Calu3 (cell line): ENCODE measurements around the gene FARS2. TPM values are rescaled to one million over a fixed set of nuclear protein-coding genes. Genes with fewer than 3 reads are reported as not detected.

Source experiments
- BruUV-seq: library from RNA; stranded (reverse); fragments of 400-500 nt; replicated peaks from 2 replicates; lab custom pipeline; 2021; lab: Mats Ljungman, UMichigan
- CTCF ChIA-PET: fragments of 300-600 bp; sonication (Branson Sonifier 250); formaldehyde crosslinking; loops from one replicate; lab custom pipeline; 2022; ENCODE audit warnings: antibody characterized with exemption; lab: Charles Lee
- DNase-seq: peaks from one replicate; pipeline ENCODE4 v3.0.0; 2022
- H3K27ac Mint-ChIP-seq: one replicate; pipeline ENCODE4 v1.8.0; 2022; ENCODE audit warnings: mixed read lengths; ENCODE audit not compliant: unreplicated experiment
- H3K27me3 Mint-ChIP-seq: one replicate; pipeline ENCODE4 v1.8.0; 2022; ENCODE audit warnings: mixed read lengths; ENCODE audit not compliant: unreplicated experiment
- H3K36me3 Mint-ChIP-seq: one replicate; pipeline ENCODE4 v1.8.0; 2022; ENCODE audit warnings: mild to moderate bottlenecking, moderate library complexity, mixed read lengths; ENCODE audit not compliant: insufficient read depth, unreplicated experiment
- H3K4me1 Mint-ChIP-seq: one replicate; pipeline ENCODE4 v1.8.0; 2022; ENCODE audit warnings: mild to moderate bottlenecking, low read depth, mixed read lengths; ENCODE audit not compliant: unreplicated experiment
- H3K4me3 Mint-ChIP-seq: one replicate; pipeline ENCODE4 v1.8.0; 2022; ENCODE audit warnings: mild to moderate bottlenecking, low read depth, moderate library complexity, mixed read lengths; ENCODE audit not compliant: unreplicated experiment
- H3K9me3 Mint-ChIP-seq: one replicate; pipeline ENCODE4 v1.8.0; 2022; ENCODE audit warnings: low read depth, mixed read lengths; ENCODE audit not compliant: unreplicated experiment
- intact Hi-C: fragments of 100-400 bp; cut with micrococcal nuclease; formaldehyde crosslinking; loops from one replicate; pipeline ENCODE4 v1.10.0; 2022; ENCODE audit not compliant: unreplicated experiment
- total RNA-seq: library from RNA; stranded (reverse); gene quantifications from 2 replicates; pipeline ENCODE4 v1.2.3, GENCODE V29; 2022
- TF ChIP-seq, protein P1 (sequence below): fragments of 200-600 bp; IDR thresholded peaks from one replicate; pipeline ENCODE4 v1.8.0; 2022; ENCODE audit warnings: antibody characterized with exemption; ENCODE audit not compliant: unreplicated experiment

The FARS2 gene
- total RNA-seq, 1 experiment from 2014 or later = 13.4 TPM

DNA sequence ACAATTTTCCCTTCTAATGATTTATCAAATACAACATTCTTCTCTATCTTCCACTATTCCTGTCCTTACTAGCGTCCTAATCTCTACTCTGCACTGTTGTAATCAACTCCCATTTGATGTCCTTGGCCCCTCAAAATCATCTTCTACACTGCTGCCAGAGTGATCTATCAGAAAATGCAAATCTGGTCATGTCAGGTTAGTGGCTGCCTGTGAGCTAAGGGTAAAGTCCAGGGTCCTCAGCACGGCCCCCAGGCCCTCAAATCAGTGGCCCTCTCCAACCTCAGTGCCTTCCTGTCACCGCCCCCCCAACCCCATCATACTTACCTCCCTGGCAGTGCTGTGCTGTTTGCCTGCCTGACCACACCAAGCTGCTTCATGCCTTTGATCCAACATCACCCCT, 4.4 kb upstream of the FARS2 start:
- CTCF ChIA-PET = no interaction called here
- H3K4me3 Mint-ChIP-seq = no peak overlapping the region
- no peak overlapping the region for H3K27ac Mint-ChIP-seq
- no peaks in the 10 kb centered on the region for H3K9me3 Mint-ChIP-seq
- no peak for DNase-seq
- intact Hi-C loops = no loop called here
- H3K4me1 Mint-ChIP-seq = peaks cover 11% of the 10 kb centered on the region
- TF ChIP-seq, protein P1, sequence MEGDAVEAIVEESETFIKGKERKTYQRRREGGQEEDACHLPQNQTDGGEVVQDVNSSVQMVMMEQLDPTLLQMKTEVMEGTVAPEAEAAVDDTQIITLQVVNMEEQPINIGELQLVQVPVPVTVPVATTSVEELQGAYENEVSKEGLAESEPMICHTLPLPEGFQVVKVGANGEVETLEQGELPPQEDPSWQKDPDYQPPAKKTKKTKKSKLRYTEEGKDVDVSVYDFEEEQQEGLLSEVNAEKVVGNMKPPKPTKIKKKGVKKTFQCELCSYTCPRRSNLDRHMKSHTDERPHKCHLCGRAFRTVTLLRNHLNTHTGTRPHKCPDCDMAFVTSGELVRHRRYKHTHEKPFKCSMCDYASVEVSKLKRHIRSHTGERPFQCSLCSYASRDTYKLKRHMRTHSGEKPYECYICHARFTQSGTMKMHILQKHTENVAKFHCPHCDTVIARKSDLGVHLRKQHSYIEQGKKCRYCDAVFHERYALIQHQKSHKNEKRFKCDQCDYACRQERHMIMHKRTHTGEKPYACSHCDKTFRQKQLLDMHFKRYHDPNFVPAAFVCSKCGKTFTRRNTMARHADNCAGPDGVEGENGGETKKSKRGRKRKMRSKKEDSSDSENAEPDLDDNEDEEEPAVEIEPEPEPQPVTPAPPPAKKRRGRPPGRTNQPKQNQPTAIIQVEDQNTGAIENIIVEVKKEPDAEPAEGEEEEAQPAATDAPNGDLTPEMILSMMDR = no peak
- no peaks in the 10 kb centered on the region for H3K27me3 Mint-ChIP-seq
- BruUV-seq = no TSS peak
- peaks cover 27% of the 10 kb centered on the region for H3K36me3 Mint-ChIP-seq

DNA sequence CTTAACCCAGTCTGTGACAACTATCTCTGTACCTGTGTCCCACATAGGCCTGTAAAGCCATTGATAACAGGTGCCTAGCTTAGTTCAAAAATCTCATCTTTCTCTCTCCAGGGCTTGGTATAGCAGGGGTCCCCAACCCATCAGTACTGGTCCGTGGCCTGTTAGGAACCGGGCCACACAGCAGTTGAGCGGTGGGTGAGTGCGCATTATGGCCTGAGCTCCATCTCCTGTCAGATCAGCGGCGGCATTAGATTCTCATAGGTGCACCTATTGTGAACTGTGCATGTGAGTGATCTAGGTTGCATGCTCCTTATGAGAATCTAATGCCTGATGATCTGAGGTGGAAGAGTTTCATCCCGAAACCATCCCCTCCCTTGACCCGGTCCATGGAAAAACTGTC, 3.9 kb upstream of the FARS2 start:
- no peak for DNase-seq
- TF ChIP-seq, protein P1 = no peak
- intact Hi-C loops = no loop called here
- CTCF ChIA-PET = no interaction called here
- H3K4me3 Mint-ChIP-seq = no peak overlapping the region
- no peaks in the 10 kb centered on the region for H3K27me3 Mint-ChIP-seq
- BruUV-seq = no TSS peak
- H3K4me1 Mint-ChIP-seq = peaks cover 11% of the 10 kb centered on the region
- H3K36me3 Mint-ChIP-seq = peaks cover 31% of the 10 kb centered on the region
- H3K27ac Mint-ChIP-seq = no peak overlapping the region
- no peaks in the 10 kb centered on the region for H3K9me3 Mint-ChIP-seq

DNA sequence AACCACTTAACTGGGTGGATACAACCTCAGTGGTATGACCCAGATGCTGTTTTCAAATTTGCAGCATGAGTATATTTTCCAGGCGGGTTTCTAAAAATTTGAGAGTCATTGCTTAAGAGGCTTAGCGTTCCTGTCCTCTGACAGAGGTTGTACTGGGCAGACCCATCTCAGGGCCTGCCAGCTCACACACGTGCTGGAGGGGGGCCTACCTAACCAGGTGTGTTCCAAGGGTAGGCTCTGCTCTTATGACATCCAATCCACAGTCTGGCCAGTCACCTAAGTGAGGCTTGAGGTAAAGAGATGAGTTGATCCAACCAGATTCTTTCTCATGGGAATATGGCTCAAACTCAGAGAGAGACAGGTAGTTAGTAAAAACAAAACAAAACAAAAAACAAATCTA, 1.9 kb upstream of the FARS2 start:
- H3K4me1 Mint-ChIP-seq = peaks cover 11% of the 10 kb centered on the region
- H3K9me3 Mint-ChIP-seq = no peaks in the 10 kb centered on the region
- H3K36me3 Mint-ChIP-seq = peaks cover 34% of the 10 kb centered on the region
- TSS peak; percentile 59 for BruUV-seq
- H3K27me3 Mint-ChIP-seq = no peaks in the 10 kb centered on the region
- DNase-seq = no peak
- intact Hi-C loops = no loop called here
- TF ChIP-seq, protein P1 = no peak
- peak overlapping the region; percentile 98 for H3K27ac Mint-ChIP-seq
- H3K4me3 Mint-ChIP-seq = peak overlapping the region; percentile 91
- CTCF ChIA-PET = no interaction called here

DNA sequence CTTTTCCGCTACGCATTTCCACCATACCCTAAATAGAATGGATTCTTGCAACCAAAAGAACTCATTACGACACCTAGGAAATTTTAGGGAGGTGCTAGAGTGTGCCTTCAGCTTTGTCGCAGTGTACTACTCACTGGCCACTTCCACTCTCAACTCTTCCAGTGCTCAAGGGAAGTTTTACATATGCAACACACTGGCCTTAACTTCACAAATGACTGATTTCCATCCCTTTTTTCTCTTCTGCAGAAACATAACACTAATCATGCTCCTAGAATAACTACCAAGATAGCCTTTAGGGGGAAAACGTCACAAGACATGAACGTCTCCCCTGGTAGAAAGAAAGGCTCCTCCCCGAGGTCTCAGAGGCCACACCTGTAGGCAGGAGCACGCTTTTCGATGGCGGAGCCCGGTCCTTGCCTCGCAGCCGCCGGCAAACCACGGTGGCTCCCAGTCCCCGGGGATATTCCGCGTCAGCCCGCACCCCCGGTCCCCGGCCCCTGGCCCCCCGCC, 1.1 kb upstream of the FARS2 start:
- intact Hi-C loops = no loop called here
- peaks cover 34% of the 10 kb centered on the region for H3K36me3 Mint-ChIP-seq
- H3K27ac Mint-ChIP-seq = peak overlapping the region; percentile 98
- BruUV-seq = no TSS peak
- H3K27me3 Mint-ChIP-seq = no peaks in the 10 kb centered on the region
- peaks cover 16% of the 10 kb centered on the region for H3K4me1 Mint-ChIP-seq
- peak overlapping the region; percentile 91 for H3K4me3 Mint-ChIP-seq
- CTCF ChIA-PET = no interaction called here
- no peaks in the 10 kb centered on the region for H3K9me3 Mint-ChIP-seq
- peak; percentile 60 for DNase-seq
- TF ChIP-seq, protein P1 = no peak
